HEK293 (cell line): ENCODE data around the gene FRAS1.

ENCODE experiments used
- CTCF ChIA-PET: fragments of 350-600 bp; formaldehyde crosslinking; extraction: SDS; loops from one replicate; lab custom pipeline; 2021; ENCODE audit warnings: antibody characterized with exemption; lab: Yijun Ruan, JAX
- POLR2A ChIA-PET: fragments of 300-600 bp; formaldehyde crosslinking; extraction: SDS; loops from one replicate; lab custom pipeline; 2020; ENCODE audit warnings: antibody characterized with exemption, inconsistent platforms; lab: Yijun Ruan, JAX
- H3K27ac ChIP-seq: fragments of 200-500 bp; sonication (Bioruptor generic); 2 replicates; pipeline ENCODE4 v1.5.1; 2014; ENCODE audit warnings: low read depth, low read length, control low read depth, inconsistent platforms; ENCODE audit errors: extremely low read depth
- H3K36me3 ChIP-seq, 2 experiments: fragments of 200-500 bp in 1 of 2; sonication (Bioruptor generic) in 1 of 2; 1 replicate in 1 of 2; 2 replicates in 1 of 2; pipeline ENCODE4 v1.5.1; 2014 to 2017; ENCODE audit warnings: inconsistent platforms in 2 of 2, low read length in 2 of 2; ENCODE audit not compliant: control insufficient read depth in 2 of 2, insufficient read depth in 1 of 2
- H3K4me1 ChIP-seq: fragments of 200-500 bp; sonication (Bioruptor generic); 2 replicates; pipeline ENCODE4 v1.5.1; 2014; ENCODE audit warnings: mild to moderate bottlenecking, low read length, inconsistent platforms; ENCODE audit not compliant: control insufficient read depth, insufficient read depth
- H3K4me3 ChIP-seq: 2 replicates; pipeline ENCODE4 v1.5.1; 2011; ENCODE audit warnings: low read depth, mild to moderate bottlenecking, control low read depth, low read length, moderate library complexity
- H3K9me3 ChIP-seq: fragments of 200-500 bp; sonication (Bioruptor generic); 2 replicates; pipeline ENCODE4 v1.5.1; 2014; ENCODE audit warnings: low read depth, low read length, inconsistent platforms; ENCODE audit not compliant: control insufficient read depth, insufficient read depth
- BCL11B ChIP-seq: fragments of 450-650 bp; formaldehyde crosslinking; IDR thresholded peaks from 2 replicates; pipeline ENCODE4 v1.5.1; 2016; ENCODE audit warnings: low read depth, missing biosample characterization, missing genetic modification characterization
- GLI2 ChIP-seq: fragments of 450-650 bp; formaldehyde crosslinking; IDR thresholded peaks from 2 replicates; pipeline ENCODE4; 2017; ENCODE audit warnings: missing biosample characterization, missing genetic modification characterization, low read depth, borderline replicate concordance
- GLI4 ChIP-seq: fragments of 450-650 bp; formaldehyde crosslinking; IDR thresholded peaks from 2 replicates; pipeline ENCODE4 v1.5.1; 2016; ENCODE audit warnings: missing biosample characterization, missing genetic modification characterization
- HIC1 ChIP-seq: fragments of 450-650 bp; formaldehyde crosslinking; IDR thresholded peaks from 2 replicates; pipeline ENCODE4 v1.5.1; 2016; ENCODE audit warnings: missing biosample characterization, missing genetic modification characterization
- HOXD13 ChIP-seq: sonication (generic); formaldehyde crosslinking; IDR thresholded peaks from 2 replicates; pipeline ENCODE4 v1.8.0; 2022; ENCODE audit warnings: missing genetic modification reagents, borderline replicate concordance
- IKZF3 ChIP-seq: fragments of 450-650 bp; IDR thresholded peaks from 2 replicates; pipeline ENCODE4 v1.5.0; 2018; ENCODE audit warnings: missing biosample characterization, mild to moderate bottlenecking, missing genetic modification characterization, moderate library complexity
- PRDM6 ChIP-seq: fragments of 450-650 bp; formaldehyde crosslinking; IDR thresholded peaks from 2 replicates; pipeline ENCODE4 v1.5.1; 2017; ENCODE audit warnings: missing biosample characterization, missing genetic modification characterization
- RBAK ChIP-seq: fragments of 450-650 bp; formaldehyde crosslinking; IDR thresholded peaks from 2 replicates; pipeline ENCODE4 v1.5.1; 2016; ENCODE audit warnings: missing biosample characterization, missing genetic modification characterization
- YY2 ChIP-seq: fragments of 450-650 bp; formaldehyde crosslinking; IDR thresholded peaks from 2 replicates; pipeline ENCODE4 v1.5.1; 2016; ENCODE audit warnings: missing biosample characterization, missing genetic modification characterization
- ZBTB10 ChIP-seq: fragments of 450-650 bp; formaldehyde crosslinking; IDR thresholded peaks from 2 replicates; pipeline ENCODE4 v1.5.1; 2016; ENCODE audit warnings: missing biosample characterization, missing genetic modification characterization
- ZBTB21 ChIP-seq: fragments of 450-650 bp; formaldehyde crosslinking; IDR thresholded peaks from 2 replicates; pipeline ENCODE4 v1.5.1; 2017; ENCODE audit warnings: missing biosample characterization, missing genetic modification characterization
- ZBTB7A ChIP-seq: fragments of 450-650 bp; formaldehyde crosslinking; IDR thresholded peaks from 2 replicates; pipeline ENCODE4 v1.5.1; 2016; ENCODE audit warnings: low read depth, missing biosample characterization, missing genetic modification characterization
- ZNF132 ChIP-seq: fragments of 450-650 bp; formaldehyde crosslinking; IDR thresholded peaks from 2 replicates; pipeline ENCODE4 v1.5.1; 2017; ENCODE audit warnings: missing biosample characterization, missing genetic modification characterization, borderline replicate concordance
- ZNF155 ChIP-seq: fragments of 450-650 bp; formaldehyde crosslinking; IDR thresholded peaks from 2 replicates; pipeline ENCODE4 v1.5.1; 2016; ENCODE audit warnings: missing biosample characterization, missing genetic modification characterization
- ZNF16 ChIP-seq: fragments of 450-650 bp; formaldehyde crosslinking; IDR thresholded peaks from 2 replicates; pipeline ENCODE4 v1.5.1; 2016; ENCODE audit warnings: low read depth, missing biosample characterization, missing genetic modification characterization
- ZNF26 ChIP-seq: fragments of 450-650 bp; formaldehyde crosslinking; IDR thresholded peaks from 2 replicates; pipeline ENCODE4 v1.5.1; 2016; ENCODE audit warnings: missing biosample characterization, missing genetic modification characterization
- ZNF366 ChIP-seq: fragments of 450-650 bp; formaldehyde crosslinking; conservative IDR thresholded peaks from 2 replicates; pipeline ENCODE4 v1.5.1; 2016; ENCODE audit warnings: missing biosample characterization, missing genetic modification characterization
- ZNF37A ChIP-seq: fragments of 450-650 bp; IDR thresholded peaks from 2 replicates; pipeline ENCODE4 v1.5.1; 2018; ENCODE audit warnings: missing biosample characterization, missing genetic modification characterization
- ZNF416 ChIP-seq: fragments of 450-650 bp; formaldehyde crosslinking; IDR thresholded peaks from 2 replicates; pipeline ENCODE4 v1.5.1; 2016; ENCODE audit warnings: missing biosample characterization, missing genetic modification characterization
- ZNF473 ChIP-seq: fragments of 450-650 bp; formaldehyde crosslinking; IDR thresholded peaks from 2 replicates; pipeline ENCODE4 v1.5.1; 2017; ENCODE audit warnings: missing biosample characterization, missing genetic modification characterization
- ZNF48 ChIP-seq: fragments of 450-650 bp; formaldehyde crosslinking; IDR thresholded peaks from 2 replicates; pipeline ENCODE4 v1.5.1; 2016; ENCODE audit warnings: missing biosample characterization, missing genetic modification characterization
- ZNF521 ChIP-seq: fragments of 450-650 bp; formaldehyde crosslinking; IDR thresholded peaks from 2 replicates; pipeline ENCODE4 v1.5.1; 2017; ENCODE audit warnings: missing biosample characterization, mild to moderate bottlenecking, missing genetic modification characterization
- ZNF561 ChIP-seq: fragments of 450-650 bp; IDR thresholded peaks from 2 replicates; pipeline ENCODE4 v1.5.1; 2018; ENCODE audit warnings: missing biosample characterization, missing genetic modification characterization, borderline replicate concordance
- ZNF580 ChIP-seq: fragments of 450-650 bp; formaldehyde crosslinking; IDR thresholded peaks from 2 replicates; pipeline ENCODE4 v1.5.1; 2016; ENCODE audit warnings: missing biosample characterization, missing genetic modification characterization
- ZNF600 ChIP-seq: fragments of 450-650 bp; formaldehyde crosslinking; IDR thresholded peaks from 2 replicates; pipeline ENCODE4 v1.5.1; 2016; ENCODE audit warnings: missing biosample characterization, missing genetic modification characterization
- ZNF658 ChIP-seq: fragments of 450-650 bp; formaldehyde crosslinking; IDR thresholded peaks from 2 replicates; pipeline ENCODE4; 2016; ENCODE audit warnings: missing biosample characterization, missing genetic modification characterization
- ZNF677 ChIP-seq: fragments of 450-650 bp; IDR thresholded peaks from 2 replicates; pipeline ENCODE4 v1.5.0; 2018; ENCODE audit warnings: missing biosample characterization, mild to moderate bottlenecking, missing genetic modification characterization, moderate library complexity
- ZNF791 ChIP-seq: fragments of 450-650 bp; formaldehyde crosslinking; IDR thresholded peaks from 2 replicates; pipeline ENCODE4 v1.5.1; 2016; ENCODE audit warnings: missing biosample characterization, missing genetic modification characterization
- ZNF792 ChIP-seq: fragments of 450-650 bp; formaldehyde crosslinking; IDR thresholded peaks from 2 replicates; pipeline ENCODE4 v1.5.1; 2016; ENCODE audit warnings: missing biosample characterization, missing genetic modification characterization

Gene FRAS1

GRCh38 chr4:78024085-78024484 lies 33.0 kb upstream of the FRAS1 start:
- TF ChIP-seq GLI4 (tag by site-specific recombination), result no peak
- no peak for TF ChIP-seq PRDM6 (tag by site-specific recombination)
- TF ChIP-seq ZNF416 (tag by site-specific recombination), result no peak
- TF ChIP-seq HOXD13 (CRISPR knock-in tag), result no peak
- no peak for TF ChIP-seq ZNF366 (tag by site-specific recombination)
- no peak for TF ChIP-seq HIC1 (tag by site-specific recombination)
- no peak for TF ChIP-seq ZNF792 (tag by site-specific recombination)
- no peak for TF ChIP-seq IKZF3
- TF ChIP-seq BCL11B (tag by site-specific recombination), result no peak
- TF ChIP-seq ZNF600 (tag by site-specific recombination), result no peak
- no peak for TF ChIP-seq ZNF580 (tag by site-specific recombination)
- no peak for TF ChIP-seq ZNF132 (tag by site-specific recombination)
- TF ChIP-seq ZNF473, result no peak
- TF ChIP-seq ZNF521, result no peak
- no peak for TF ChIP-seq ZNF677 (tag by site-specific recombination)
- TF ChIP-seq ZNF155 (tag by site-specific recombination), result no peak
- TF ChIP-seq YY2, result no peak
- Histone ChIP-seq H3K4me3 (no peak overlapping the region), H3K4me1 (no peaks in the 10 kb centered on the region), H3K9me3 (no peaks in the 10 kb centered on the region), H3K36me3 (no peaks in the 10 kb centered on the region), H3K27ac (no peak overlapping the region)
- CTCF ChIA-PET, result no interaction called here
- POLR2A ChIA-PET, result interaction anchor here (0.6 kb wide), 1 partner anchor 21 kb away, joined by 5 read pairs; no protein-coding TSS in a partner anchor

- no peak overlapping the region for H3K4me3 ChIP-seq
- no peaks in the 10 kb centered on the region for H3K4me1 ChIP-seq
- POLR2A ChIA-PET, result interaction anchor here (0.6 kb wide), 1 partner anchor 22 kb away, joined by 5 read pairs; no protein-coding TSS in a partner anchor
- CTCF ChIA-PET, result no interaction called here
- no peak overlapping the region for H3K27ac ChIP-seq
- H3K36me3 ChIP-seq, result no peaks in the 10 kb centered on the region
- H3K9me3 ChIP-seq, result no peaks in the 10 kb centered on the region
- TF ChIP-seq ZNF37A (tag by site-specific recombination) (no peak), HOXD13 (CRISPR knock-in tag) (no peak), RBAK (tag by site-specific recombination) (no peak), ZNF561 (tag by site-specific recombination) (no peak), ZBTB10 (tag by site-specific recombination) (no peak), ZBTB21 (tag by site-specific recombination) (no peak), ZNF658 (no peak), ZBTB7A (tag by site-specific recombination) (no peak), ZNF580 (tag by site-specific recombination) (no peak), ZNF26 (no peak), GLI2 (no peak), ZNF791 (no peak), ZNF155 (tag by site-specific recombination) (no peak), ZNF48 (no peak), ZNF16 (tag by site-specific recombination) (no peak)
These were observed 32.5 kb upstream of the FRAS1 start for GRCh38 chr4:78024576-78025091.
